PC-9 (cell line): ENCODE results near the gene PCGF3.

Source experiments
- EZH2 ChIP-seq: fragments of 200-600 bp; sonication (generic); IDR thresholded peaks from 2 replicates; pipeline ENCODE4 v1.8.0; 2017; ENCODE audit warnings: antibody characterized with exemption, low read depth
- TF ChIP-seq, protein P1 (sequence below): fragments of 200-600 bp; sonication (generic); conservative IDR thresholded peaks from 2 replicates; pipeline ENCODE4 v1.6.1; 2017; ENCODE audit warnings: mixed run types, antibody characterized with exemption, mild to moderate bottlenecking, moderate library complexity

DNA sequence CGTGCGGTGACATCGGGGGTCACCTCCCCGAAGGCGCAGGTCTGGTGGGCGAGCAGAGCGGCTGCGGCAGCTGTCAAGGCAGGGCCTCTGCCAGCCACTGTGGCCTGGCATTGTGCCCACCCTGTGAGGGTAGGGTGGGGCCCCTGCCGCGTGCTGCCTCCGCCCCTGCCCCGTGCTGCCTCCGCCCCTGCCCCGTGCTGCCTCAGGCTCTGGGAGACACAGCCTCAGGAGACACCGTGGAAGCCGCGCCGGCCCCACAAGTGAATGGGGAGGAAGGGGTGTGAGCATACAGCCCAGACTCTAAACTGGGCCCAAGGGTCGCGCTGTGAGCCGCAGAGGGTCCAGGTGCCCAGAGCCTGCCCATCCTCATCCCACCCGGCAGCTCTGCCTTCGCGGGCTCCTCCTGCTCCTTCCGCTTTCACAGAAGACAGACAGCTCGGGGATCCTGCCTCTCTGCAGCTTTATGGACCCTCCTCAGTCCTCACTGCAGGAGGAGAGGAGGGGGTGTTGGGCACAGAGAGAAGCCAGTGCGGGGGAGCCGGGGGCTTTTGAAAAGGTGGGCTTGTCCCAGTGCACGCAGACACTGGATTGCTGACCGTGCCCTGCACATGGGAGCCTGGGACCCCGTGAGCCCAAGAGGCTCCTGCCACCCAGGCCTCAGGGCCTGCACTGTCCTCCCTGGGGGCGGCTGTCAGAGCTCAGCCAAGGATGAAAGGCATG lies 27.4 kb downstream of the PCGF3 start:
- TF ChIP-seq, protein P1, sequence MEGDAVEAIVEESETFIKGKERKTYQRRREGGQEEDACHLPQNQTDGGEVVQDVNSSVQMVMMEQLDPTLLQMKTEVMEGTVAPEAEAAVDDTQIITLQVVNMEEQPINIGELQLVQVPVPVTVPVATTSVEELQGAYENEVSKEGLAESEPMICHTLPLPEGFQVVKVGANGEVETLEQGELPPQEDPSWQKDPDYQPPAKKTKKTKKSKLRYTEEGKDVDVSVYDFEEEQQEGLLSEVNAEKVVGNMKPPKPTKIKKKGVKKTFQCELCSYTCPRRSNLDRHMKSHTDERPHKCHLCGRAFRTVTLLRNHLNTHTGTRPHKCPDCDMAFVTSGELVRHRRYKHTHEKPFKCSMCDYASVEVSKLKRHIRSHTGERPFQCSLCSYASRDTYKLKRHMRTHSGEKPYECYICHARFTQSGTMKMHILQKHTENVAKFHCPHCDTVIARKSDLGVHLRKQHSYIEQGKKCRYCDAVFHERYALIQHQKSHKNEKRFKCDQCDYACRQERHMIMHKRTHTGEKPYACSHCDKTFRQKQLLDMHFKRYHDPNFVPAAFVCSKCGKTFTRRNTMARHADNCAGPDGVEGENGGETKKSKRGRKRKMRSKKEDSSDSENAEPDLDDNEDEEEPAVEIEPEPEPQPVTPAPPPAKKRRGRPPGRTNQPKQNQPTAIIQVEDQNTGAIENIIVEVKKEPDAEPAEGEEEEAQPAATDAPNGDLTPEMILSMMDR: no peak
- no peak for TF ChIP-seq EZH2
